Retina (tissue), 1 donor: ENCODE results near the gene LSM14B.
A peak's percentile ranks its signal among the peaks of the same experiment; 100 is the strongest.
"Not testable (repeated sequence)": the region's sequence is repeated elsewhere in the genome, so short reads cannot be mapped to it uniquely, and the experiment has no call there.

Experiments used
- DNase-seq: peaks from one replicate; pipeline ENCODE4 v3.0.0-alpha.2; 2016

LSM14B gene

DNA sequence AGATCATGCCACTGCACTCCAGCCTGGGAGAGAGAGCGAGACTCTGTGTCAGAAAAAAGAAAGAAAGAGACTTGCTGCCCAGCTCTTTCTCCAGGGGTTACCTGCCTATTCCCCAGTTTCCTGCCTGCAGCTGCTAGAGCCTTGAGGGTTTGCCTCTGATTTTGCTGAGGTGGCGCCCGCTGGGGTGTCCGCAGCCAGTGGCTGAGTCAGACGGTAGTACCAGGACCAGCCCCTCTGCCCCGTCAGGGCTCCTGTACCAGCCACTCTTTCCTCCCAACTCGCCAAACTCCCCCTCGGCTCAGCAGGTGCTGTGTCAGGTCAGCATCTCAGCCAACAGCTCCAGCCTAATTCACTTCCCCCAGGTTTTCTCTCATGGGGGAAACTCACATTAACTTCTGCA lies 7.4 kb upstream of the LSM14B start:
- no peak for DNase-seq

DNA sequence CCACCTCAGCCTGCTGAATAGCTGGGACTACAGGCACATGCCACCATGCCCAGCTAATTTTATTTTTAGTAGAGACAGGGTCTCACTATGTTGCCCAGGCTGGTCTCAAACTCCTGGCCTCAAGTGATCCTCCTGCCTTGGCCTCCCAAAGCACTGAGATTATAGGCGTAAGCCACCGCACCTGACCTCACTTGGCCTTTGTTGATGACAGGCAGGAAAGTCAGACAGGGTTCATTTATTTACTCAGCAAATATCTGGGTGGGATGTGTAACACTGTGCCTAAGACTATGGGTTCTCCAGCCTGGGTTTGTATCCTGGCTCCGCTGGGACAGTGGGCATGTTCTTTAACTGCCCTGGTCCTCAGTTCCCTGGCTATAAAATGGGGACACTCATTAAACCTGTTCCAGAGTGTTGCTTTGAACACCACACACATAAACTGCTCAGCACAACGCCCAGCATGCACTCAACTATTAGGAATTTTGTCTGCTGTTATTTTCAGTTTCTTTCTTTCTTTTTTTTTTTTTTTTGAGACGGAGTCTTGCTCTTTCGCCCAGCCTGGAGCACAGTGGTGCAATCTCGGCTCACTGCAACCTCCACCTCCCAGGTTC lies 6.4 kb upstream of the LSM14B start:
- DNase-seq = not testable (repeated sequence)

DNA sequence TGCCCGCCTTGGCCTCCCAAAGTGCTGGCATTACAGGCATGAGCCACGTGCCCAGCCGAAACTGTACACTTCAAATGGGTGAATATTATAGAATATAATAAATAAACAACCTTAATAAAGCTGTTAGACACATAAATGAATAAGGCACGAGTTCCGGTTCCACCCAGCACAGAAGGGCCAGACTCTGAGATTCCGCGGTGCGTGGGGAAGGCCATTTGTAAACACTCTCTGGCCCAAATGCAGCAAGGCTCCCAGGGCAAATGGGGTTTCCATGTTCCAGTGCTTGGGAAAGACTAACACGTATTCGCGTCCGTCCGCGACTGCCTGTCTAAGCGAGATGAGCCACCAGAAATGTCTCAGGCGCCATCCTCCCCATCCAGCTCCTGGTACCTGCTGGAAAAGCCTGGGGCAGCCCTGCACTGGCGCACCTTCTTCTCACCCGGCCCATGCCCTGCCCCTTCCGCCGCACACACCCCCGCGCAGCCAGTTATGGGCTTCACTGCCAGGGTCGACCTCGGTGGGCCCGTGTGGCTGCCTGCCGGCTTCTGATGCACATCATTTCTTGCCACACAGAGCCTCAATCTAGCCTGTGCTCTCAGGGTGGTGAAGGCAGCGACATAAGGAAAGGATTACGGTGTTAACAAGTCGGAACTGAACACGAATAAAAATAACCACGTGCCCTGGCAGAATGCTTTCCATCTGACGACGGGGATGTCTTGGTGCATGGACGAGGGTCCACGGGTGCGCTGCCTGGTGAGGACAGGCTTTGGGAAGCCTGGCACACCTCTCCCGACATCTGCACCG lies 5.5 kb upstream of the LSM14B start:
- DNase-seq = no peak

DNA sequence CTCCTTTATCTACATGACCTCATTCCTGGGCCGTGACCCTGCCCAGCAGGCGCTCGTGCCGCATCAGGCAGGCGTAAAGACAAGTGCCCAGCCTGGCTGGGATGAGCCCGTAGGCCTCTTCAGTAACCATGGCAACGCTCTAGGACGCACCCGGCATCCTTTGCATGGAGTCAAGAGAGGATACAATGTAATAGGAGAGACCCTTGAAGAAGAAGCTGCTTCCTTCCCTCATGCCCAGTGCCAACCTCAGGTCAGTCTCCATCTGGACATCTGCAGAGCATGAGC lies 5.0 kb upstream of the LSM14B start:
- peak; percentile 83 for DNase-seq

DNA sequence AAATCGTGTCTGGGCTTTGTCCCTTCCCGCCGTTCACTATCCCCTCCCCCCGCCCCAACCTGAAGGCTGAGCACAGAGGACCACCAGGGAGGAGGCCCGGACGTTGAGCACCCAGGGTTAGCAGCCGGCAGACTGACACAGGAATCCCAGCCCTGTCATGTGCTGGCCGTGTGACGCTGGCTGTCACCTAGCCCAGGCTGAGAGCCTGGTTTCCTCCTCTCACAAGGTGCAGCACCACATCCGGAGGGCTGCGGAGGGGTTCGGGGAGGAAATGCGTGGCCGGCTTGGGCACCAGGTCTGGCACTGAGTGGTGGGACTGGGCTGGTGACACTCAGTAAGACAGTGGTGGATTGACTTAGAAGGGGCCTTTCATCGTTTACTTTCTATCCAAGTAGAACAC lies 4.6 kb upstream of the LSM14B start:
- DNase-seq = no peak

DNA sequence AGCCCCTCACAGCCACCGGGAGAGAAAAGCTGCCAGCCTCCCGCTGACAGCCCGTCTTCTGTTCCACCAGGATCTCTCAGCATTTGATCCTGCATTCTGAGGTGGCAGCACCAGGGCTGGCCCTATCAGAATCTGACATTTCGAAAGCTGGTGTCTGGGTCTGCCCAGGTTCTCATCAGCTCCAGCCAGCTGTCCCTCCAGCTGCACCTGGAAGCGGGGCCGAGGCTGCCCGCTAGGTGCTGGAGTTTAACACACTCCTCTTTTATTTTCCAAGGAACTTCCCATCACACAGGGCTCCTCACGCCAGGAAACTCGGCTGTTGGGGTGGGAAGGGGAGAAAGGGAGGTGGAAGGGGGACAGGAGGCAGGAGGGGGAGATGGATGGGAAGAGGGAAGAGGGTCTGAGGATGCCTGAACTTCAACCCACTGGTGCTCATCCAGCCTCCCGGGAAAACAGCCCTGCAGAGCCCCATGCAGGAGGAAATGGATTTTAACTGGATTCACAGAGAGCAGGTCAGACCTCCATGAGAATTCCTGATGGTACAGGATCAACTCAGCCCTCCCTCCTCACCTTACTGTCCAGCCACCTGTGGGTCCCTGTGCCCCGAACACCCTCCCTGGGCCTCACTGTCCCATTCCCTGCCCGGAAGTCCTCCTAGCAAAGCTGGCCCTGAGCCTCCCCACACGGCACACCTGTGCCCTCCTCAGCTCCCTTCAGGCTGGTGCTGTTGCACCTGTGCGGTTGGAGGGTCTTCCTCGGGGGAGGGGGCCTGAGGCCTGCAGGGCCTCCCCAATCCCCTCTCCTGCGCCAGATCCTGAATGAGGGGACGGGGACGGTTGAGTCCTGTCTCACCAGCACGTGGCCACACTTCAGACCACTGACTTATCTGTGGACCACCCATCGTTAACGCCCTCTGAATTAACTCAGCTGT lies 3.9 kb upstream of the LSM14B start:
- DNase-seq = no peak

DNA sequence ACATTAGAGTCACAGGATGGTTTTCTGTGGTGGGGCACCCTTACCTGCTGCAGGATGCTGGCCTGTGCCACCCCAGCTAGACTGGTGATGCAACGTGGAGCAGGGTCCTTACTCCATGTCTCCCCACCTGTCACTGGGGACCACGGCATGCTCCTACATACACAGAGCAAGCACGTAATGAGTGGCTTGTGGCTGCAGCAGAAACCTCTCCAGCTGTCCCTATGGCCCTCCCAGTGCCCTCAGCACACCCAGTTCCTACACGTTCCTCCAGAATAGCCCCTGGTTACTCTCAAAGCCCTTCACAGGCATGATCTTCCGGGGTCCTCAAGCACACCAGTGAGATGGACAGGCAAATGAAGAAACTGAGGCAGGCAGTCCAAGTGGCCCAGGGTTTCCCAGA lies 3.2 kb upstream of the LSM14B start:
- DNase-seq = no peak

DNA sequence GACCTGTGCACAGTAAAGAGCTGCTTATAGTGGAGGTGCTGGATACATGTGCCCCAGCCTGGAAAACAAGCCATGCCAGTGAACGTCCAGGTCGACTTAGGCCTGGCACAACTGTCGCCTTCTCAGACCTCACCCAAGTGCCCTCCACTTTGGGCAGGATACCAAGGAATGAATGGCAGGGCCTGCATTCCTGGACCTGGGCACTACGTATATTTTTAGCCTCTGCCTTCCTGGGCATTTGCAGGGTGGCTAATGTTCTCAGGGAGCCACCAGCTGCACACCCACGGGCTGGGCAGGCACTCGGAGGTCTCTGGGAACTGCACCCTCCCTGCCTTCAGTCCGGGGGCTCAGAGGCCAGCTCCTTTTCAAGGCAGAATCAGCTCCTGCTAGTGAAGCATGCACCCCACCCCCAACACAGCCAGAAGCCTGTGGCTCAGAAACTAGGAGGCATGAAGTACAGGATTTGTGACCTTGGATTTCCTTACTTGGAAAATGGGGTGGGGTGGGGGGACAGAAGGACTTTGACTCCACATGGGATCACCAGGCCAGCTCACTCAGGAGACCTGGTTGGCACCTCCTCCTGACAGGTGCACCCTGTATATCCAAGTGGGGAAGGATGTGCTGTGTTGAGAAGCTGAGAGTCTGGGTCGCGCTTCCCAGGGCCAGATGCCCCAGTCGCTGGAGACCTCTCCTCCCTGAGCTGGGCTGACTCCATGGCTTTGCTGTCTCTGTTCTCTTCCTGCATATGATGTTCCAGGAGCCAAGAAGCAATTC lies 2.5 kb upstream of the LSM14B start:
- DNase-seq = no peak

DNA sequence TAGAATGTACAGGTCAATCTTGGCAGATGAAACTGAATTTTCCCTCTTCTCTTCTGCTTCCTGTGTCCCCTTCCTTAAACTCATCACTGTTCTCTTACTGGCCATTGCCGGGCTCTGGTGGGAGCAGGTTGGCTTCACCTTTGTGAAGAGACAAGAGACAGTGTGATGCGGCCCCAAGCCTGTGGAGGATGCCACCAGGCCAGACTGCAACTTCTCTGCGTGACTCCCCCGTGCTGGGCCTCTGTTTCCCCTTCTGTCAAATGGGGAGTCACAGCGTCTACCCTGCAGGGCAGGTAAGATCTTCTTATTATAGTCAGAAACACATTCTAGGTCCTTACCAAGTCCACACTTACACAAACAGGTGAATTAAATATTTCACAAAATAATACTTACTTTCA lies 1.9 kb upstream of the LSM14B start:
- no peak for DNase-seq

DNA sequence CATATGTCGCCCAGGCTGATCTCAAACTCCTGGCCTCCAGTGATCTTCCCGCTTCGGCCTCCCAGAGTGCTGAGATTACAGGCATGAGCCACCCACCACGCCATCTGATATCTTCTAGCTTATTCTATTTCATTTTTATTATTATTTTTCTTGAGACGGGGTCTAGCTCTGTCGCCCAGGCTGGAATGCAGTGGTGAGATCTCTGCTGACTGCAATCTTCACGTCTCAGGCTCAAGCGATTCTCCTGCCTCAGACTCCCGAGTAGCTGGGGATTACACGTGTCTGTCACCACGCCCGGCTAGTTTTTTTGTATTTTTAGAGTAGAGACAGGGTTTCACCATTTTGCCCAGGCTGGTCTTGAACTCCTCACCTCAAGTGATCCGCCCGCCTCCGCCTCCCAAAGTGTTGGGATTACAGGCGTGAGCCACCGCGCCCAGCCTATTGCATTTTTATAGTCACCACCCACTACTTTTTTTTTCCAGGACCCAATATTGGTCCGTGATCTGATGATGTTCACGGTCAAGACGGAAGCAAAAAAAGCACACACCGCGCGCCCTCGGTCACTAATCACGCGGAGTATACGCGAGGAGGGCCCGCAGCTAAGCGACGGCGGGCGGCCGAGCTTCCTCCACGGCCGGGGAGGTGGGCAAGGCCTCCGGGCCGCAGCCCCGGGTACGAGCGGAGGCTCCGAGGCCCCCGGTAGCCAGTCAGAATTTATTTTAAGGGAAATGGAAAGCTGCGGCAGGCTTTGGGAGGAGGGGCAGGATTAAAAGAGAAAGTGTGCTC lies 1.1 kb upstream of the LSM14B start:
- DNase-seq = no peak

DNA sequence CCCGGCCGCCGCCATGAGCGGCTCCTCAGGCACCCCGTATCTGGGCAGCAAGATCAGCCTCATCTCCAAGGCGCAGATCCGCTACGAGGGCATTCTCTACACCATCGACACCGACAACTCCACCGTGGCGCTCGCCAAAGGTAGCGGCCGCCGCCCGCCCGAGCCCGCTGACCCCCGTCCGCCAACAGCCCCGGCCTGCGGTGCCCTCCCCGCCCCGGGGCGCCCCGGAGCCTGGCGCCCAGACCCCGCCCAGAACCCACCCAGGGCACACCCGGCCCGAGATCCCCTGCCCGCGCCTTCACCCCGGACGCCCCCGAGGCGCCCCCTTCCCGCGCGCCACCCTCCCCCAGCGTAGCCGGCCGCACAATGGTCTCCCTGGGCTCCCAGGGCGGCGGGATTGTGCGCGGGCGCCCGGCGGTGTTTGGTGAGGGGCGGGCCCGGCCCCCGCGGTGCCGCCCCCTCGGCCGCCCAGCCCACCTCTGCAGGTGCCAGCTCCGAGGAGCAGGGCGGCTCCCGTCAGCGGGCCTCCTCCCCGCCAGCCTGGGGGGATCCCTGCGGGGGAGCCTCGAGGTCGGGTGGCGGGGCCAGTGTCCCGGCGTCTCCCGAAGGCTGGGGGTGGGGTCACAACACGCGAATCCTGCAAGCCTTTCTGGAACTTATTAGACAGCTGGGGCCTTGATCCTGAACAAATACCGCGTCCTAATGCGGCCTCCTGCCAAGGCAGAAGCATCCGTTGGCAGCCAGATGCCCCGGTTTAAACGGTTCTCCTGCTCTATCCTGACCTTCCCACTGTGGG lies 577 bp downstream of the LSM14B start:
- no peak for DNase-seq

DNA sequence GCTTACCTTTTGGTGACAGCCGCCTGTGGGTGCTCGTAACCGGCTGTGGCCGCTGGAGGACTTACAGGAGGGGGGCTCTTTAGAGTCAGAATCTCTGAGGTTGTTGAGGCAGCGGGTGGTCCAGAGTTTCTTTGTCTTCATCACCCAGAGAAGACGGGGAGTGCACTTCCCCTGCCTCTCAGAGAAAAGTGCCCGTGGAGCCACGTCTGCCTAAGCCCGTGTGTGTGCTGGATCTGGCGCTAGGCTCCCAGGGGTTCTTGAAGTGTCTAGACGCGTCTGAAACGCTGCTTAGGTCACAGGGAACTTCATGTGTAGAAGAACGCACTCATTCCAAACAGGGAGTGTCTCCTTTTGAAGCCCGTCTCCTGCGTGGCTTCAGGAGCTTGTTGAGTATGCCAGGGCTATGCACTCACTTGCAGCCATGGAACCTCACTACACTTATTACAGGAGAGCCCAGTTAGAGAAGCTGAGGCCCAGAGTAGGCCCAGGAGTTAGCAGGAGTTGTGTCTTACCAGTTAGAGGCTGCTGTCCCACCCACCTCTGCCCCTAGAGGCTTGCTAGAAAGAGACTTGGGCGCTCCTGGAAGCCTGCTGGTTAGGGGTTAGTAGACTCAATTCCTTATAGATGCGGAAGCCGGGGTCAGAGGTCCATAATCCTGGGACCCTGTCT lies 1.3 kb downstream of the LSM14B start:
- peak; percentile 67 for DNase-seq

DNA sequence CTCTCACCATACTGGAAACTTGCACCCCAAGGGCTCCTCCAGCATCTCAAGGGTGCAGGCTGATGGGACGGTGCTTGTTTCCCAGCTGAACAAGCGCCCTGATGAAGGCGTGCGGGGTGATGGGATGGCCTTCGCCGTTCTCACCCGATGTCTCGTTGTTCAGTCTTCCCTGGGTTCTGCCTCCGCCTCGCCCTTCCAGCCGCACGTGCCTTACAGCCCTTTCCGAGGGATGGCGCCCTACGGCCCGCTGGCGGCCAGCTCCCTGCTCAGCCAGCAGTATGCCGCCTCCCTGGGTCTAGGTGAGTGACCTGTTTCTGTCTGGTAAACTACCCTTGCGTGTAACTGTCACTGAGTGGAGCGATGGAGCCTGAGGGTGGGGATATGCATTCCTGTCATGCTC lies 3.9 kb downstream of the LSM14B start:
- no peak for DNase-seq

DNA sequence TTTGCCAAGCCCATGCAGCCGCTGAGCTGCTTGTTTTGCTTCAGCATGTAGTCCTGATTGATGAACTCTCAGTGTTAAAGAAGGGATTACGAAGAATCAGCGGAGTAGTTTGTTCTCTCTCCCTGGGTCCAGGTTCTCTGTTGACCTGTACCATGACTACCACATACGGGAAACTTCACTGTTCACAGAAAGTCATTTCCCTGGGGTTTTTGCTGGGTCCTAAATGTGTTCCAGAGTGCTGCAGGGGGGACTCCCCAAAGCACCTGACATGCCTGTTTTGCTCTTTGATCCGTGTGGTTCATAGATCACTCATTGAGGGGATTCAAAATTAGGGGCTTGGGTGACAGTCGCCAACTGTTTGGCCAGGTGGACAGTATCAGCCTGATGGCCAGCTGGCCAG lies 5.5 kb downstream of the LSM14B start:
- DNase-seq = no peak

DNA sequence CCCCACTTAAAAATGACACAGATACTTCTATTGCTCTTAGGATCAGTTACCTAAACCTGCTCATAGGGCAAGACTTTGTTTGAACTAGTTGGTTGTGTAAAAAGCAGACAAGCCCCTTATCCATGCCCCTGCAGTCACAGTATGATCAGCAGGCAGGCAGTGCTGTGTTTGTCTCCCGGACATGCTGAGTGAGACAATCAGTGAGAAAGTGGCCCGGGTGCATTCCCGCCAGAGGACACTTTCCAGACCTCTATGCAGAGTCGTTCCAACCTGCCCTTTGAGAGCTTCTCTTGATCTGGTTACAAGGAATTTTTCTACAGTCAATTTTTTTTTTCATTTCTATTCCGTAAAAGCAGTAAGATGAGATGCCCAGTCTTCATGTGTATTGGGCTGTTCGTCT lies 6.2 kb downstream of the LSM14B start:
- DNase-seq = no peak

DNA sequence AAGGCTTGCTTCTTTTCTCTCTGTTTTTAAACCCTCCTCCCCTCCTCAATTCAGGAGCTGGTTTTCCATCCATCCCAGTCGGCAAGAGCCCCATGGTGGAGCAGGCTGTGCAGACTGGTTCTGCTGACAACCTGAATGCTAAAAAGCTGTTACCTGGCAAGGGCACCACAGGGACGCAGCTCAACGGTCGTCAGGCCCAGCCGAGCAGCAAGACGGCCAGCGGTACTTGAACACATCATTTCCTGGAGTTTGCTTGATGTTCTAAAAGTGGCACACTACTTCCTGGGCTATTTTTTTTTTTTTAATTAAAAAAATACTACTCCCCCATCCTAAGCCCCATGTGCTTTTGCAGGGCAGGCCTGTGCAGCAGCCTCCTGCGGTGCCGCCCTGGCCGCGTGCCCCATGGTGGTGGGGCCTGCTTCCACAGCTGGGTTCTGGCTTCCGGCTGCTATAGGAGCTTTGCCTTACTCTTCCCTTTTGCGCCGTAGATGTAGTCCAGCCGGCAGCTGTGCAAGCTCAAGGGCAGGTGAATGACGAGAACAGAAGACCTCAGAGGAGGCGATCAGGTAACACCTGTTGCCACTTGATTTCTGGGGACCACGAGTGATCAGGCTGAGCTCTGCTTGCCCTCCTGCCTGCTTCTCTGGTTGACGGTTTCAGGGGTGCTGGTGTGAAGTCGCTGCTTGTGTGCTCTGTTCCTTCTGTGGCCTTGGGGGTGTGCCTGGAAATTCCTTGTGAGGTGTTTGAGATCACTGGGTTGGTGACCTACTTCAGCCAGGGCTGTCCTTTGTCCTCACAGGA lies 7.7 kb downstream of the LSM14B start:
- no peak for DNase-seq

DNA sequence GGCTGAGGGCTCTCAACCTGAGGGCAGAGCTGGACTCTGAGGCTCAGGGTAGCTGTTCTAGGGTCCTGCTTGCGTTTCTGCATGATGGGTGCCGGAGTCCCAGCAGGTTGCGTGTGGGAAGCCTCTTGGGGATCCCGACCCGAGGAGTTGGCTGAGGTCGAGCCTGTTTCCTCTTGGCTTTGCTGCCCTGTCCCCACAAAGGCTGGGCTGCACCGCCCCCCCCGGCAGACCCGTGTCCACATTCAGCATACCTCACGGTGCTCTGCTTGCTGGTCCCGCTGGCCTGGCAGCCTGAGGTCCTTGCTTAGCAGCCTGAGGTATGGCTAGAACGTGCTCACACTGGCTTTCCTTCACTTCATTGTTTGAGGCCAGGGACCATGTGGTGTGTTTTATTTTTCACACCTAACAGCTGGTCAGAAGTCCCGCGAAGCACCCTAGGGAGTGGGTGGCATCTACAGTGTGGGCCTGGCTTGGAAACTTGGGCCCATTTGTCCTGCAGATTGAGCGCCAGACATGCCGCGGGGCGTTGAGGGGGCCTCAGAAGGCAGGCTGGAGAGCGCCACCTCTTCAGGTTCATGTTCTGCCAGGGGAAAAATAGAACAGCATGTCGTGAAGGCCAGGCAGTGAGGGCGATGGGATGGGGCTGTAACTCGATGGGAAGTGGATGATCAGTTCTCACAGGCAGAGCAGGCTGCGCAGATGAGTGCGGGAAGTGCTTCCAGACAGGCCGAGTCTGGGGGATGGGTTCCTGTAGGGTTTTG lies 9.5 kb downstream of the LSM14B start:
- DNase-seq = no peak

DNA sequence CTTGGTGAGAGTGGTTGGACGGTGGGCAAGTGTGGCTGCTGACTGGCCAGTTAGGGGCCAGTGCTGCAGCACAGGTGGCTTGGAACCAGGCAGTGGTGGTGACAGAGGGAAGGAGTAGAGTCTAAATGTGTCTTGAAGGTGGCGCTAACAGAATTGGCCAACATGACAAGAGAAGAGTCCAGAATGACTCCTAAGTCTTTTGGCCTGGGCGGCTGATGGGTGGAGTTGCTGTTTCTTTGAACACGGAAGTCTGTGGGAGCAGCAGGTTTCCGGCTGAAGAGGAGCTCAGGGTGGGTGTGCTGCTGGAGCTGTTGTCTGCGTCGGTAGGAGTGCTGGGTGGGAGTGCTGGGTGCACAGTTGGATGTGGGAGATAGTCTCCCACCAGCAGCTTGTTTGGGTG lies 10.1 kb downstream of the LSM14B start:
- DNase-seq = no peak
